HG03571 (cell line): ENCODE results near the gene PELI1.

Source experiments
- ATAC-seq: cut with Tn5 transposase; IDR thresholded peaks from one replicate; pipeline ENCODE4 v1.9.1; 2021; ENCODE audit not compliant: unreplicated experiment

Gene PELI1, protein sequence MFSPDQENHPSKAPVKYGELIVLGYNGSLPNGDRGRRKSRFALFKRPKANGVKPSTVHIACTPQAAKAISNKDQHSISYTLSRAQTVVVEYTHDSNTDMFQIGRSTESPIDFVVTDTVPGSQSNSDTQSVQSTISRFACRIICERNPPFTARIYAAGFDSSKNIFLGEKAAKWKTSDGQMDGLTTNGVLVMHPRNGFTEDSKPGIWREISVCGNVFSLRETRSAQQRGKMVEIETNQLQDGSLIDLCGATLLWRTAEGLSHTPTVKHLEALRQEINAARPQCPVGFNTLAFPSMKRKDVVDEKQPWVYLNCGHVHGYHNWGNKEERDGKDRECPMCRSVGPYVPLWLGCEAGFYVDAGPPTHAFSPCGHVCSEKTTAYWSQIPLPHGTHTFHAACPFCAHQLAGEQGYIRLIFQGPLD

GRCh38 chr2:64144057-64145013 lies at the start of gene PELI1:
PELI1 (minus strand) TSS chr2:64144420; CDS start chr2:64108310, 36,110 bp downstream.
- ATAC-seq = peak; percentile 72

DNA sequence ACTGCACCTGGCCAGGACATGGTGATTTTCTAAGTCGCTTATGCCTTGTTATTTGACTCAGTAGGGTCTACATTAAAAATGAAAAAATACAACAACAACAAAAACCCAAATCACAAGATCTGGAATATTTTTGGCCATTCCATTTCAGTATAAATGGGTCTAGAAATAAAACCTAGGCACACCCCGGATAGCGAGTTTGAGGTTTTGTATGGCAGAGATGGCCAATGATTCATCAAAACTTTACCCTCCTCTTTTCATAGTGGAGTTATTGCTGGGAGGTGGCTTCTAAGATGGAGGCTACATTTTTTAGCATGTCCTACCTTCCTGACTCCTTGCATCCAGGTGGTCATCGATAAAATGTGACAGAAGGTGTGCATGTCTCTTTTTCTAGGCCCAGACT lies 49.3 kb upstream of the PELI1 start:
- no peak for ATAC-seq

GRCh38 chr2:64192664-64193105 lies 48.5 kb upstream of the PELI1 start:
- ATAC-seq = no peak

GRCh38 chr2:64192125-64192479 lies 47.9 kb upstream of the PELI1 start:
- no peak for ATAC-seq

DNA sequence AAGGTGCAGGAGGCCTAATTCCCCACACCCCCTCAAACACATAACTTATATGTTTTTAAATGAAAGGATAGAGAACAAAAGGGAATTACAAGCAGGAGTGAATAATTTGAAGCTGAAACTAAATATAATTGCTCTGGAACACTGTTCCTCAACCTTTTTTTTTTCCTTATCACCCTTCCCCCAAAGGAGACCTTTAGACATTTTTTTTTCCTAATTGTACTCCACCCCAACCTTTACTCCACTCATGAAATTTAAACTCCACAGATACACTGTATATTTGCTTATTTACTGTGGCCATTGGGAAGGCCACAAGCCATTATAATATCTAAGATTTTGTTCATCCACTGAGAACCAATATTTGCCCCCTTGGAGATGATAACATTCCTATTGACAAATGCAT lies 45.4 kb upstream of the PELI1 start:
- ATAC-seq = no peak

DNA sequence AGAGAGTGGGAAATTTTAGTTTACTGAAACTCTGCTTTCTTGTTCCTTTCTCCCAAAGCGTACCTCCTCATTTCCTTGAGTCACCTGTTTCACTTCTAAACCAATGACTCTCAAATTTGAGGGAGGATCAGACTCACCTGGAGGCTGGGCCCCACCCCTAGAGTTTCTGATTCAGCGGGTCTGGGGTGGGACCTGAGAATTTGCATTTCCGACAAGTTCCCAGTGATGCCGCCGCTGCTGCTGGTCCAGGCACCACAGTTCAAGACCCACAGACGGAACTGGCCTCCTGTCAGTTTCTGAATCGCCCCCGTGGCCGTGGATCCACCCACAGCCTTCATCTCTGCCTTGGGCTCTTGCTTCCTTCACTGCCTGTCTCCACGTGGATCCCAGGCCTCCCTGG lies 44.9 kb upstream of the PELI1 start:
- ATAC-seq = no peak

DNA sequence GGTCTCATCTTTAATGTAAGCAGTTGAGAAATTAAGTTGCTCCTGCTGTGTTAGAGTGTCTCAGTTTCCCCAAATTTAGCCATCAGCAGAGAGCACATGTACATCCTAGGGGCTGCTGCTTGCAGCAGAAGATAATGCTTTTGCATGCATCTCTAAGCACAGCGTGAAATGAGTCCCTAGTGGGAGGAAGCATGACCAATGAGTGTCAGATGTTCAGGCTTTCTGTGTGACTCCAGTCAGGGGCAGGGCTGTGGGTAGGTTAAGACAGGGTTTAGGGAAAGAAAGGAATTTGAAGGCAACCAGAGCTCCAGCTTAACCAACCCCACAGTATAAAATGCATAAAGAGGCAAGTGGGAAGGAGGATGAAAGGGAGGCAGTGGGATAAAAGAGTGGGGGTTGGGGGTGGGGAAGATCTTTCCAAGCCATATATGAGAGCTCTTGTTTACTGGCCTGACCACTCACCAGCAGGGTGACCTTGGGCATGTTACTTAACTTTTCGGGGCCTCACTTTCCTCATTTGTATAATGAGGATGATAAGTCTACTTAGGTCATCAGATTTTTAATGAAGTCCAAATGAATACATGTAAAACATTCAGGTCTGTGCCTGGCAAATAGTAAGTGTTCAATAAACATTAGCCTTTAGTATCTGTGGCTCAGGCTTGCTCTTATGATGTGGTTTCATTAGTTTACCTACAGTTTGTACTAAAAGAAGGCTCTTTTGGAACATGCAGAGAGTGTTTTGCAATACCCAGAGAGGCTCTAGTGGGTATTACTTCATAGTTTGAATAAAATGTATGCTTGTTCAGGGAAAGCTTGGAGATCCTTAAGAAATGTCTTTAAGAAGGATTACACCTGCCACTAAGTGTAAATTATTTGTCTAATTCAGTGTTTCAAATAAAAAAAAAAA lies 42.7 kb upstream of the PELI1 start:
- no peak for ATAC-seq

DNA sequence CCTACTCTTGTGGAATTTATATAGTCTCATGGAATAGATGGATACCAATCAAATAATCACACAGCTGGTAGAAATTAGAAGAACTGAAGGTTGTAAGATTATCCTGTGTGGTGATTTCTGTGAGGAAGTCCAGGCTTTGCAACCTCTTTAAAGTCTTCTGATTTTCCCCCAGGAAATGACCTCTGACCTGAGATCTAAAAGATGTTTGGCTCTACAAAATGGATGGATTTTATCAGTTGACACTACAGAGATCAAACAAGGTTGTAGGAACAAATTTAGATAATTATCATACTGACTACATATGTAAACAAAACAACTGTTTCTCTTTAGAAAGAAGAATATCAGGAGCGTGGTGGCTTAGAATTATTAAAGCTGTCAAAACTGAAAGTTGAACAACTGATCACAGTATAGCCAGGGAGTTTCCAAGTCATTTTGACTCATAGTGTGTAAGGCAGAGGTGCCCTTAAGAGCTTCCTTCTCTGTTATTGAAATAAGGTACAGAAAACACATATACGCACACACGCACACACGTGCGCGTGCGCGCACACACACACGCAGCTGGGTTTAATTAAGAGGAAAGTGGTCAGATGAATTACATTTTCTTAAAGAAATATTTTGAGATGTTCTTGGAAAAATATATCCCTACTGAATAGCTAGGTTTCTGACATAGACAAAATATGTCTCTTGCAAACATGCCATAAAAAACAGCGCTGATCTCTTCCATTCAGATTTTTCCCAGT lies 35.5 kb upstream of the PELI1 start:
- peak; percentile 83 for ATAC-seq

DNA sequence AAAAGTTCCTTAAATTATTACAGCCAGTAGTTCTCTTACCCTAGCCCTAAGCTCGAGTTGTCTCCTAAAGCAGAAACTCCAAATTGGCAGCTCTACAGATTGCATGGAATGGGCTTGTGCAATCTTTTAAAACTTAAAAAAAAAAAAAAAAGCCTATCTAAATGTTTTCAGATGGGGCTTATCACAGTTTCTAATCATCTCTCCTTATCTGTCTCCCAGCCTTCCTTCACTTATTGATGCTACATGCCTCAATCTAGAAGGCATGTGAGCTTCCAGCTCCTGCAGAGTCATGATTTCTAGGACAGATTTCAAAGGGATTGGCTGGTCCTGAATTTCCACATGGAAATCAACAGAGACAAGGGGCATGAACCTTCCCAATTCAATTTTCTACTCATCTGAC lies 33.1 kb upstream of the PELI1 start:
- no peak for ATAC-seq

GRCh38 chr2:64175419-64176197 lies 31.4 kb upstream of the PELI1 start:
- no peak for ATAC-seq

DNA sequence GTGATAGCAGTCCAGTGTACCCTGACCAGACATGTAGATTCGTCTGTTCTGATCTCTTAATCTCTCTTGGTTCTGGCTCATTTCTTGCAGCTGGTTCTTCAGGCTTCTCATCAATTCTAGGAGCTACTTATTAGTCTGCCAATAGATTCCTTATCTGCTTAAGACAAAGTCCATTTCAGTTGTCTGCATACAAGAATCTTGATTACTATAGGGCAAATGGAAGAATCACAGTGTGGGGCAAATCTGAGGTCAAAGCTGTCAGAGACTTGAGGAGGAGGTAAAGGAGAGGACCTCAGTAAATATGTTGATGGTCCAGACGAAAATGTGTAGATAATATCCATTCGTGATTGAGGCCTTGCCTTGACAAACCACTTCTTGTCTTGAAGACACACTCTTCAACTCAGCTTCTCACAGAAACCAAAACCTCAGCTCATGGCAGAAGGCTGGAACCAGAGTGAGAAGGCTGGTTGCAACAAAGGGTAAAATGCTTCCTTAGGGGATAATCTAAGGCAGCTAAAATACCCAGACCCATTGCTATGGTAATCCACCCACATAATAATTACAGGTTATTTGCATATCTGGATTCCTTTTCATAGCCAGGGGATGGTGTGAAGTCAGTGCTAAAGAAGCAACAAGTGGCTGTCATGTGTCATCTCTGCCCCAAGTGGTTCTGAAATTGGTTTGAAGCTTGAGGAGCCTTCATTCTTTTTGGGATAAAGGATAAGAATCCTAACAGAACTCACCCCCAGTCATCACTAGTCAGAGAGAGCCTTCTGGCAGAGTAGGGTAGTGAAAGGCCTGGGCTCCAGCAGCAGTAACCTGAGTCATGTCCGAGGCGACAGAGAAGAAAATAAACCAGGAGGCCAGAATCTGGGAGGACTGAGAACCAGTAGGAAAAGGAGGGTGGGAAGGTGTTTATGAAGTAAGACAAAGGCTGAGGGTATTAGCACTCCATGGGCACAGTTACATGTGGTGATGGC lies 29.2 kb upstream of the PELI1 start:
- ATAC-seq = no peak

- ATAC-seq = no peak
Measured at GRCh38 chr2:64168756-64169155, 24.5 kb upstream of the PELI1 start.

DNA sequence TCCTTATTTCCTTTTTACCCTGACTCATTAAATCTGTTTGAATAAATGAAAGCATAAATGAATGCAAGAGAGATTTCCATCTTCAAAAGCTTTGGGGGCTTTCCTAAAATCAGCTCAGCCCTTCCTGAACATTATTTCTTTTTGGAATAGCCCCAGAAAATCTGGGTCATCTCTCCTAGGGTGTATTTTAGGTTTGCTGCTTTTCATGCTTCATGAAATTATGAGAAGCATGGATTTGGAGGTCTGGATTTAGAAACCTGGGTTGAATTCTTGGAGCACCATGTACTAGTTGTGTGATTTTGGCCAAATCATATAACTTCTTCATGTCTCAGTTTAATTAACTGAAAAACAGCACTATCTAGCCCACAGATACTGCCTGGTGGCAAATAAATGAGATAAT lies 24.0 kb upstream of the PELI1 start:
- no peak for ATAC-seq

DNA sequence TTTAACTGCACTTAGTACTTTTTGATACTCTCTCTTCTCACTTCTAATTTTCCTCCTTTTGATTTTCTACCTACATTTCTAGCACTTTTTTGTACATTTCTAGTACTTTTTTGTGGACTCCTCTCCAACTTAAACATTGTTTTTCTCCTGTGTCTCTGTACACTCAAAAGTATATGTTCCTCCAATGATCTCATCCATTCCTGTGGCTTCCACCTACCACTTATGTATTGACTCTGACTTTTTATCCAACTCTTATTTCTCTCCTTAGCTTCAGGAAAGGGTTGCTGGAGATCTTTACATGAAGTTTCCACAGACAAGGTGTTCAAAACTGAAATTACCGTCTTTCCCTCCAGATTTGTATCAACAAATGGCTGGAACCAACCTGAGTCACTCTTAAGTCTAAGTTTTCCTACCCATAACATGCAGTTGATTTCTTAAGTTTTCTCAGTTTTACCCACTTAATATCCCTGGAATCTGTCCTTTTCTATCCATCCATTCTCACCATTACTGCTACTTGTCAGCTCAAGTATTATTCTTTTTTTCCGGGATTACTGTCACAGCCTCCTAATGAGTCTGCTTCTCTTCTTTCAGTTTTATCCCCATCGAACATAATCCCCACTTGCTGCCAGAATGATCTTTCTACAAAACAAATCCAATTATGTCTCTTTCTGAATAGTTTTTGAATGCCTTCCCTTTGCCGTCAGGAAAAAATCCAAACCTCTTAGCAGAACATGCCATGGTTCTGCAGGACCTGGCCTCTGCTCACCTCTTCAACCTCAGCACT lies 22.6 kb upstream of the PELI1 start:
- ATAC-seq = no peak

DNA sequence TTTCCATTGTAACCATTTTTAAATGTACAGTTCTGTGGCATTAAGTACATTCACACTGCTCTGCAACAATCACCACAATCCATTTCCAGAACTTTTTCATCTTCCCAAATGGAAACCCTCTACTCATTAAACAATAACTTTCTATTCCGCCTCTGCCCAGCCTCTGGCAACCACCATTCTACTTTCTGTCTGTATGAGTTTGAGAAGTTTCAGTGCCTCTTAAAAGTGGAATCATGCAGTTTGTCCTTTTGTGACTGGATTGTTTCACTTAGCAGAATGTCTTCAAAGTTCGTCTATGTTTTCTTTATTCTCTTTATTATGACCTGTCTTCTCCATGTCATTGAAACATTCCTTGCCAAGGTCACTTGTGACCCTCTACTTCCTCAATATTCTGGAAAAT lies 22.0 kb upstream of the PELI1 start:
- no peak for ATAC-seq

- no peak for ATAC-seq
Measured at GRCh38 chr2:64165706-64166105, 21.5 kb upstream of the PELI1 start.

- no peak for ATAC-seq
Measured at GRCh38 chr2:64164629-64165028, 20.4 kb upstream of the PELI1 start.

DNA sequence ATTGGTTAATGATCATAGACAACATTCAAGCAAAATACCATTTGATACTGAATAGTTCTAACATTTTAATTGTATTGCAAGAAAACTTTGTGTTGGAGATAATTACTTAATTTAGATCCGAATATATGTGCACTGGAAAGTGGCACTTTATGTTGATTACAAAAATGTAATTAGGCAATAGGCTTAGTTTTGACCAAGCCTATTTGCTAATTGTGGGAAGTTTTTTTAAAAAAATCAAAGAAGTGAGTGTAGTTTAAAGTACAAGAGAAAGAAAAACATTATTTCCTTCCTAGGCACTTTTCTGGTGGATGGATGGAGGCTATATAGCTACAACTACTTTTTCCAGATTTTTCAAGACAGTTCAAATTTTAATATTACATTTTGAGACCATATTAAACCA lies 18.3 kb upstream of the PELI1 start:
- no peak for ATAC-seq
